Left ventricle myocardium inferior (tissue), 1 donor: ENCODE data around the gene MRPL52. TPM values are rescaled to one million over a fixed set of nuclear protein-coding genes. Genes with fewer than 3 reads are reported as not detected.

Experiments used
- DNase-seq: peaks from one replicate; pipeline ENCODE4 v3.0.0-alpha.2; 2020
- H3K27ac ChIP-seq: fragments of 200-600 bp; replicated peaks from 2 replicates; pipeline ENCODE4 v1.8.0; 2021
- H3K27me3 ChIP-seq: fragments of 200-600 bp; 2 replicates; pipeline ENCODE4 v1.8.0; 2021; ENCODE audit warnings: low read depth
- H3K36me3 ChIP-seq: fragments of 200-600 bp; 2 replicates; pipeline ENCODE4 v1.8.0; 2021
- H3K4me1 ChIP-seq: fragments of 200-600 bp; 2 replicates; pipeline ENCODE4 v1.8.0; 2021
- H3K4me3 ChIP-seq: fragments of 200-600 bp; 2 replicates; pipeline ENCODE4 v1.8.0; 2021; ENCODE audit warnings: mild to moderate bottlenecking, moderate library complexity
- H3K9me3 ChIP-seq: fragments of 200-600 bp; replicated peaks from 2 replicates; pipeline ENCODE4 v1.8.0; 2021
- intact Hi-C: fragments of 100-400 bp; cut with micrococcal nuclease; formaldehyde crosslinking; loops from one replicate; pipeline ENCODE4 v1.11.0; 2022
- total RNA-seq: library from RNA; stranded (reverse); fragmentation: NEBNext Ultra II Directional; extraction: Animal tissue kit (Norgen Biotek cat#: 25700); gene quantifications from one replicate; pipeline ENCODE4 v1.2.1, GENCODE V29; 2021
- TF ChIP-seq, protein P1 (sequence below): fragments of 200-600 bp; IDR thresholded peaks from 2 replicates; pipeline ENCODE4 v1.8.0; 2021; ENCODE audit warnings: antibody characterized with exemption, mild to moderate bottlenecking, borderline replicate concordance
- donor health status: DM: no; HTN: yes; CAD: no; lungs with severe emphysema.

Gene MRPL52
- total RNA-seq, 1 donor from 2014 or later = 110 TPM

- no peak for DNase-seq
- no peaks in the 10 kb centered on the region for H3K27me3 ChIP-seq
- H3K4me3 ChIP-seq = no peak overlapping the region
- peaks cover 63% of the 10 kb centered on the region for H3K36me3 ChIP-seq
- no peak overlapping the region for H3K27ac ChIP-seq
- H3K4me1 ChIP-seq = peaks cover 43% of the 10 kb centered on the region
- intact Hi-C loops = no loop called here
- TF ChIP-seq, protein P1, sequence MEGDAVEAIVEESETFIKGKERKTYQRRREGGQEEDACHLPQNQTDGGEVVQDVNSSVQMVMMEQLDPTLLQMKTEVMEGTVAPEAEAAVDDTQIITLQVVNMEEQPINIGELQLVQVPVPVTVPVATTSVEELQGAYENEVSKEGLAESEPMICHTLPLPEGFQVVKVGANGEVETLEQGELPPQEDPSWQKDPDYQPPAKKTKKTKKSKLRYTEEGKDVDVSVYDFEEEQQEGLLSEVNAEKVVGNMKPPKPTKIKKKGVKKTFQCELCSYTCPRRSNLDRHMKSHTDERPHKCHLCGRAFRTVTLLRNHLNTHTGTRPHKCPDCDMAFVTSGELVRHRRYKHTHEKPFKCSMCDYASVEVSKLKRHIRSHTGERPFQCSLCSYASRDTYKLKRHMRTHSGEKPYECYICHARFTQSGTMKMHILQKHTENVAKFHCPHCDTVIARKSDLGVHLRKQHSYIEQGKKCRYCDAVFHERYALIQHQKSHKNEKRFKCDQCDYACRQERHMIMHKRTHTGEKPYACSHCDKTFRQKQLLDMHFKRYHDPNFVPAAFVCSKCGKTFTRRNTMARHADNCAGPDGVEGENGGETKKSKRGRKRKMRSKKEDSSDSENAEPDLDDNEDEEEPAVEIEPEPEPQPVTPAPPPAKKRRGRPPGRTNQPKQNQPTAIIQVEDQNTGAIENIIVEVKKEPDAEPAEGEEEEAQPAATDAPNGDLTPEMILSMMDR = no peak
- no peaks in the 10 kb centered on the region for H3K9me3 ChIP-seq
Observed at GRCh38 chr14:22875748-22876319, 46.1 kb downstream of the MRPL52 start.

DNA sequence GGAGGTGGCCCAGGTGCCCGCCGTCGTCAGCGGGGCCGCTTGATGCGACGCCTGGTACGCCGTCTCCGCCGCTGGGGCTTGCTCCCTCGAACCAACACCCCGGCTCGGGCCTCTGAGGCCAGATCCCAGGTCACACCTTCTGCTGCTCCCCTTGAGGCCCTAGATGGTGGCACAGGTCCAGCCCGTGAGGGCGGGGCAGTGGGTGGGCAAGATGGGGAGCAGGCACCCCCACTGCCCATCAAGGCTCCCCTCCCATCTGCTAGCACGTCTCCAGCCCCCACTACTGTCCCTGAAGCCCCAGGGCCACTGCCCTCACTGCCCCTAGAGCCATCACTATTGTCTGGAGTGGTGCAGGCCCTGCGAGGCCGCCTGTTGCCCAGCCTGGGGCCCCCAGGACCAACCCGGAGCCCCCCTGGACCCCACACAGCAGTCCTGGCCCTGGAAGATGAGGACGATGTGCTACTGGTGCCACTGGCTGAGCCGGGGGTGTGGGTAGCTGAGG lies 47.4 kb downstream of the MRPL52 start:
- no peak overlapping the region for H3K4me3 ChIP-seq
- peaks cover 63% of the 10 kb centered on the region for H3K36me3 ChIP-seq
- H3K27ac ChIP-seq = no peak overlapping the region
- H3K27me3 ChIP-seq = no peaks in the 10 kb centered on the region
- TF ChIP-seq, protein P1 = no peak
- no peak for DNase-seq
- no peaks in the 10 kb centered on the region for H3K9me3 ChIP-seq
- intact Hi-C loops = no loop called here
- peaks cover 35% of the 10 kb centered on the region for H3K4me1 ChIP-seq

GRCh38 chr14:22878271-22879246 lies 48.9 kb downstream of the MRPL52 start:
- Histone ChIP-seq H3K27ac (no peak overlapping the region), H3K4me3 (no peak overlapping the region), H3K4me1 (peaks cover 20% of the 10 kb centered on the region), H3K27me3 (peaks cover 5% of the 10 kb centered on the region), H3K9me3 (no peaks in the 10 kb centered on the region), H3K36me3 (peaks cover 57% of the 10 kb centered on the region)
- TF ChIP-seq, protein P1 = no peak
- DNase-seq = no peak
- intact Hi-C loops = no loop called here

GRCh38 chr14:22882064-22882463 lies 52.4 kb downstream of the MRPL52 start:
- no peak for DNase-seq
- Histone ChIP-seq H3K27me3 (peaks cover 19% of the 10 kb centered on the region), H3K4me1 (peaks cover 10% of the 10 kb centered on the region), H3K27ac (no peak overlapping the region), H3K36me3 (peaks cover 22% of the 10 kb centered on the region), H3K9me3 (no peaks in the 10 kb centered on the region), H3K4me3 (no peak overlapping the region)
- TF ChIP-seq, protein P1 = no peak
- intact Hi-C loops = no loop called here

- no peak for DNase-seq
- peaks cover 16% of the 10 kb centered on the region for H3K4me1 ChIP-seq
- H3K27ac ChIP-seq = no peak overlapping the region
- no peak overlapping the region for H3K4me3 ChIP-seq
- no peaks in the 10 kb centered on the region for H3K9me3 ChIP-seq
- H3K27me3 ChIP-seq = peaks cover 19% of the 10 kb centered on the region
- TF ChIP-seq, protein P1 = no peak
- H3K36me3 ChIP-seq = peaks cover 17% of the 10 kb centered on the region
- intact Hi-C loops = no loop called here
Observed at GRCh38 chr14:22882529-22883172, 53.0 kb downstream of the MRPL52 start.
